Measurements from ENCODE around the gene DGKG.

The DGKG gene

DNA sequence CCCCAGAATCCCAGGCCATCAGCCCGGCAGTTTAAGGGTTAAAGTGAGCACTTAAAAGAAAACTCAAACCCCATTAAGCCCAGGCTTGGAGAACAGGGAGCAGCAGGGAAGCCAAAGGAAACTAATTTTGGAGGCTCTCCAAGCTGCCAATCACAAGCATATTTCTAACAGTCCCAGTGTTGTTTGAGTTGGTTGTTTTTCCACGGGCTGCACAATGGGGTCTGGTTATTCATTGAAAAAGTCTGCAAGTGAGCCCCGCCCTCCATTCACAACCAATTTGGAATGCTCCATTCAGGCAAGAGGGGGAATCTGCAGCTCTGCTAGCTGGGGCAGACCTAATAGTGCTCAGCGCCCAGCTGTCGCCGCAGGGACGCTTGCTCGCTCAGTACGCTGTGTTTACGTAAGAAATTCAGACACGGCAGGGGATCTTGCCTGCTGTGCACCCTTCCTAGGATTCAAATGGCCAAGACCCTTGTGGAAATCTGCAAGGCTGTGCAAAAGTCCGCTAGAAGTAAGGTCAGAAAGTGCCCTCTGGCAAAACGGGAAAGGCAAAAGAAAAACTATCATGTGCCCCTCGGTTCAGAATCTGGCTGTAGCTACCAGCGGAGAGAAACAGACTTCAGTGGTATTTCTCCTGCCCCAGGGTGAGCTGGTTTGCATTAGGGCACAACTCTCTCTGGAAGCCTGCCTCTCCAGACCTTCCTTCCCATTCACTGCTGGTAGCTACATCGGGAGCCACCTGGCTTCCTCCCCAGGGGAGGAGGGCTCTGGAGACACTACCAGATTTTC, 264.2 kb downstream of the DGKG start:
- Mint-ChIP-seq H3K27ac (no peak overlapping the region), H3K9me3 (no peaks in the 10 kb centered on the region), H3K4me3 (peak overlapping the region; percentile 9), H3K4me1 (ENCODE audit: low read depth) (peaks cover 4% of the 10 kb centered on the region), H3K27me3 (peaks cover 90% of the 10 kb centered on the region), H3K36me3 (ENCODE audit: low read depth) (no peaks in the 10 kb centered on the region)

DNA sequence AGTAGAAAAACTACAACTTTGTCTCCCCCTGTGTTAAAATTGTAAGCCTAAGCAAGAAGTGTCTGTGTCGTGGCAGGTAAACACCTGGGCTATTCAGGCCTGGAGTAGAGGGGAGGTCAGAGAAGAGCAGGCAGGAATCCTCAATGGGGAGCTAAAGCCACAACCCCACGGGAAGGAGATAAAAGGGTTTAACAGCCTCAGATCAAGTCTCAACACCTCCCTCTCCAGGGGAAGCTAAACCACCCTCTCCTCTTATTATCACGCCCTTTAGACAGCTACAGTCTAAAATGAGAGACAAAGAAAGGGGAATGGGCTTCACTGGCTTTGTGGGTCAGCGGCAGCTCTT, 264.7 kb downstream of the DGKG start:
- H3K27ac Mint-ChIP-seq = no peak overlapping the region

More for the DNA sequence above, 264.7 kb downstream of the DGKG start:
- Mint-ChIP-seq H3K27me3 (peaks cover 87% of the 10 kb centered on the region), H3K36me3 (ENCODE audit: low read depth) (no peaks in the 10 kb centered on the region), H3K9me3 (no peaks in the 10 kb centered on the region), H3K4me3 (no peak overlapping the region), H3K4me1 (ENCODE audit: low read depth) (peaks cover 4% of the 10 kb centered on the region)

Data from stimulated activated naive CD8-positive, alpha-beta T cell treated with anti-CD3 and anti-CD28 coated beads, Interleukin-15, Interleukin-2, amounts not matched to agents 100 ng/mL and 50 ng/mL, for 24 hours (primary cell).